ENCODE measurements around the gene HYI. TPM values are rescaled to one million over a fixed set of nuclear protein-coding genes. Genes with fewer than 3 reads are reported as not detected.

Gene HYI
- polyA plus RNA-seq, 1 donor from 2014 or later = 14.8 TPM

GRCh38 chr1:43447891-43448708 lies 5.6 kb downstream of the HYI start:
- Histone ChIP-seq H3F3A (ENCODE audit: insufficient read depth, low read length, poor library complexity, severe bottlenecking) (no peaks in the 10 kb centered on the region), H3K36me3 (ENCODE audit: insufficient read depth, low read length) (peaks cover 4% of the 10 kb centered on the region), H3K9ac (ENCODE audit: low read length) (no peak overlapping the region), H2AFZ (ENCODE audit: low read depth, low read length) (no peak overlapping the region), H3K79me2 (replicated peaks; ENCODE audit: insufficient read depth, low read length) (no peaks in the 10 kb centered on the region), H3K9me3 (ENCODE audit: low read length) (no peaks in the 10 kb centered on the region), H3K27ac (ENCODE audit: low read length) (no peak overlapping the region), H4K20me1 (ENCODE audit: insufficient read depth) (no peaks in the 10 kb centered on the region), H3K4me3 (ENCODE audit: low read length) (no peak overlapping the region), H3K27me3 (ENCODE audit: insufficient read depth, low read depth, low read length) (no peaks in the 10 kb centered on the region), H3K4me2 (ENCODE audit: low read length) (no peak overlapping the region), H3K9me2 (ENCODE audit: insufficient read depth, low read length) (no peaks in the 10 kb centered on the region)
- TF ChIP-seq MXI1 (conservative IDR thresholded peaks at IDR 0.05; ENCODE audit: poor library complexity, severe bottlenecking) (no peak), EZH2 (IDR thresholded peaks at IDR 0.05; ENCODE audit: borderline replicate concordance, insufficient read depth, low read length, poor library complexity, severe bottlenecking) (no peak)
- TF ChIP-seq, protein P1, sequence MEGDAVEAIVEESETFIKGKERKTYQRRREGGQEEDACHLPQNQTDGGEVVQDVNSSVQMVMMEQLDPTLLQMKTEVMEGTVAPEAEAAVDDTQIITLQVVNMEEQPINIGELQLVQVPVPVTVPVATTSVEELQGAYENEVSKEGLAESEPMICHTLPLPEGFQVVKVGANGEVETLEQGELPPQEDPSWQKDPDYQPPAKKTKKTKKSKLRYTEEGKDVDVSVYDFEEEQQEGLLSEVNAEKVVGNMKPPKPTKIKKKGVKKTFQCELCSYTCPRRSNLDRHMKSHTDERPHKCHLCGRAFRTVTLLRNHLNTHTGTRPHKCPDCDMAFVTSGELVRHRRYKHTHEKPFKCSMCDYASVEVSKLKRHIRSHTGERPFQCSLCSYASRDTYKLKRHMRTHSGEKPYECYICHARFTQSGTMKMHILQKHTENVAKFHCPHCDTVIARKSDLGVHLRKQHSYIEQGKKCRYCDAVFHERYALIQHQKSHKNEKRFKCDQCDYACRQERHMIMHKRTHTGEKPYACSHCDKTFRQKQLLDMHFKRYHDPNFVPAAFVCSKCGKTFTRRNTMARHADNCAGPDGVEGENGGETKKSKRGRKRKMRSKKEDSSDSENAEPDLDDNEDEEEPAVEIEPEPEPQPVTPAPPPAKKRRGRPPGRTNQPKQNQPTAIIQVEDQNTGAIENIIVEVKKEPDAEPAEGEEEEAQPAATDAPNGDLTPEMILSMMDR (IDR thresholded peaks at IDR 0.05; ENCODE audit: poor library complexity, severe bottlenecking) = no peak

GRCh38 chr1:43446881-43447835 lies 6.6 kb downstream of the HYI start:
- H3K9ac ChIP-seq (ENCODE audit: low read length) = no peak overlapping the region
- H3K27me3 ChIP-seq (ENCODE audit: insufficient read depth, low read depth, low read length) = no peaks in the 10 kb centered on the region
- H3K27ac ChIP-seq (ENCODE audit: low read length) = no peak overlapping the region
- peaks cover 4% of the 10 kb centered on the region for H3K36me3 ChIP-seq (ENCODE audit: insufficient read depth, low read length)
- no peak for TF ChIP-seq RAD21 (conservative IDR thresholded peaks at IDR 0.05)
- TF ChIP-seq TAF1 (IDR thresholded peaks at IDR 0.05; ENCODE audit: low read depth) = no peak
- no peaks in the 10 kb centered on the region for H3K9me2 ChIP-seq (ENCODE audit: insufficient read depth, low read length)
- H3K79me2 ChIP-seq (replicated peaks; ENCODE audit: insufficient read depth, low read length) = no peaks in the 10 kb centered on the region
- no peaks in the 10 kb centered on the region for H4K20me1 ChIP-seq (ENCODE audit: insufficient read depth)
- no peak overlapping the region for H2AFZ ChIP-seq (ENCODE audit: low read depth, low read length)
- no peaks in the 10 kb centered on the region for H3K9me3 ChIP-seq (ENCODE audit: low read length)
- H3K4me3 ChIP-seq (ENCODE audit: low read length) = no peak overlapping the region
- no peaks in the 10 kb centered on the region for H3F3A ChIP-seq (ENCODE audit: insufficient read depth, low read length, poor library complexity, severe bottlenecking)
- H3K4me2 ChIP-seq (ENCODE audit: low read length) = no peak overlapping the region

GRCh38 chr1:43446388-43446740 lies 7.4 kb downstream of the HYI start:
- no peak for TF ChIP-seq MXI1 (conservative IDR thresholded peaks at IDR 0.05; ENCODE audit: poor library complexity, severe bottlenecking)
- no peak for TF ChIP-seq RAD21 (conservative IDR thresholded peaks at IDR 0.05)
- H3K9ac ChIP-seq (ENCODE audit: low read length) = no peak overlapping the region
- no peaks in the 10 kb centered on the region for H3K79me2 ChIP-seq (replicated peaks; ENCODE audit: insufficient read depth, low read length)
- no peak overlapping the region for H3K4me3 ChIP-seq (ENCODE audit: low read length)
- H4K20me1 ChIP-seq (ENCODE audit: insufficient read depth) = no peaks in the 10 kb centered on the region
- no peaks in the 10 kb centered on the region for H3K9me3 ChIP-seq (ENCODE audit: low read length)
- no peak overlapping the region for H3K4me2 ChIP-seq (ENCODE audit: low read length)
- no peaks in the 10 kb centered on the region for H3F3A ChIP-seq (ENCODE audit: insufficient read depth, low read length, poor library complexity, severe bottlenecking)
- H3K27me3 ChIP-seq (ENCODE audit: insufficient read depth, low read depth, low read length) = no peaks in the 10 kb centered on the region
- peaks cover 4% of the 10 kb centered on the region for H3K36me3 ChIP-seq (ENCODE audit: insufficient read depth, low read length)
- H2AFZ ChIP-seq (ENCODE audit: low read depth, low read length) = no peak overlapping the region
- H3K27ac ChIP-seq (ENCODE audit: low read length) = no peak overlapping the region
- H3K9me2 ChIP-seq (ENCODE audit: insufficient read depth, low read length) = no peaks in the 10 kb centered on the region
